HuH-7.5 (cell line): ENCODE results near the gene CHMP2A.
"Not testable (repeated sequence)": the region's sequence is repeated elsewhere in the genome, so short reads cannot be mapped to it uniquely, and the experiment has no call there.

Experiments used
- DNase-seq: peaks from one replicate; pipeline ENCODE4 v3.0.0; 2011; ENCODE audit warnings: low spot score

Gene CHMP2A

DNA sequence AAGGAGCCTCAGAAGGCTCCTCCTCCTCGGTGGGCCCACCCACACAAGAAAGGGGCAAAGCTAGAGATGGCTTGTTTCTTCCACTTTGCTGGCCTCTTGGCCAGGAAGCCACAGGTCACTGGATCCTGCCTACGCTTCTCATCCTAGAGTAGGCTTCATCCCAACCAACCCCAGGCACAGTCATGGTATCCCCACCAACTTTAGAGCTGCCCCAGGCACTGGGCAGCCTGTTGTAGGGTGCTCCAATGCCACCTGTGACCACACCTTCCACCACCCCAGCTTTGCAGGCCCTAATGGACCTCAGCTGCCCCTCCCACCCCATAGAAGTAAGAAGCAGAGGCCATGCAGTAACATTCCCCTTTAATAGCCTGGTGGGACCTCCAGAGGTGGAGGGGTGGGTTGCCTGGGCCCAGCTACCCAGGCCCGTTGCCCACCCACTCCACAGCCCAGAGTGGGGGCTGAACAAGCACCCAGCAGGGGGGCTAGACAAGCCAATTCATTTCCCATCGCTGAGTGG lies 522 bp upstream of the CHMP2A start:
- no peak for DNase-seq

DNA sequence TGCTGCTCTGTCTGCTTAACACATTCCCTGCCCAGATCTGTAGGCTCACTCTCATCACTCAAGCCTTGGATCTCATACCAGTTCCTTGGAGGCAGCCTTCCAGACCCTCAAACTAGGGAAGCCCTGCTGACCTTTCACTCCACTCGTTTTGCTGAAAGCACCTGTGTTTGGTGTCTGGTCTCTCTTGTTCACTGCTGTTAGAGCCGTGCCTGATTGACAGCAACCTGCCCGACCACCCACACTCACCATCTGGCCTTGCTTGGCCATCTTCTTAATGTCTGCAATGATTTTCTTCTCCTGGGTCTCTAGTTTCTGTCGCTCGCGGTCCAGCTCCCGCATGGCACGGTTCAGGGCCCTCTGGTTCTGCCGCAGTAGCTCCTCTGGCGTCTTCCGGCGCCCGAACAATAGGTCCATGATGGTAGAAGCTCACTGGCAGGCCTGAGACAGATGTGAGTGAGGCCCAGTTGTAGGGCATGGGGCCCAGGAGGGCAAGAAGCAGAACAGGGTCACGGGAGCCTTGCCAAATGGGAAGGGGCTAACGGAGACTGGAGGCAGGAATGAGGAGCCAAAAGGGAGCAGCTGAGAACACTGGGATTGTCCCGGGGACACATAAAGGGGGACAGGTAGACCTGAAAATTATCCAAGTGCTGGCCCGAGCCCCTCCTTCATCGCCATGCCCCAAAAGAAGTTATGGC lies 959 bp downstream of the CHMP2A start:
- no peak for DNase-seq

- peak; percentile 18 for DNase-seq
Observed at GRCh38 chr19:58552655-58553054, 2.2 kb downstream of the CHMP2A start.

- DNase-seq: peak; percentile 27
Observed at GRCh38 chr19:58551577-58552471, 3.1 kb downstream of the CHMP2A start.

GRCh38 chr19:58551123-58551497 lies 3.8 kb downstream of the CHMP2A start:
- no peak for DNase-seq

DNA sequence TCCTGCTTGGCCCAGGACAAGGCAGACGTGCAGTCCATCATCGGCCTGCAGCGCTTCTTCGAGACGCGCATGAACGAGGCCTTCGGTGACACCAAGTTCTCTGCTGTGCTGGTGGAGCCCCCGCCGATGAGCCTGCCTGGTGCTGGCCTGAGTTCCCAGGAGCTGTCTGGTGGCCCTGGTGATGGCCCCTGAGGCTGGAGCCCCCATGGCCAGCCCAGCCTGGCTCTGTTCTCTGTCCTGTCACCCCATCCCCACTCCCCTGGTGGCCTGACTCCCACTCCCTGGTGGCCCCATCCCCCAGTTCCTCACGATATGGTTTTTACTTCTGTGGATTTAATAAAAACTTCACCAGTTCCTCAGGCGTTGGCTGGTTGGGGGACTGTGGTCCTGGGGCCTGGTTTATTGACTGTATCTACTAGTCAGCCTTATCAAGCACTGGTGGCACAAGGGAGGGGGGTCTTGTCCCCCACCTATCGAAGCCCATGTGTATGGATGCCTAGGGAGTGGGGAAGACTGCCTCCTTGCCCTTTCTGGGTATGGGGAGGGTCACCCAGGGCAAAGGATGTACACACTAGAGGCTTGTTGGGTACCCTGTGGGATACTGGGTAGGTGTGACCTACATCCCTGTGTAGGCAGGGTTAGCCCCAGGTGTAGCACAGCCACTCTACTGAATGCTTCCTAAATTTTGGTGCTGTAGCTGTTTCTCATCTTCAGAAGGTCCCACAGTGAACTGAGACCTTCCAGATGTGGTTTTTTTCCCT lies 4.4 kb downstream of the CHMP2A start:
- no peak for DNase-seq

- DNase-seq: no peak
Observed at GRCh38 chr19:58549664-58550361, 5.1 kb downstream of the CHMP2A start.

DNA sequence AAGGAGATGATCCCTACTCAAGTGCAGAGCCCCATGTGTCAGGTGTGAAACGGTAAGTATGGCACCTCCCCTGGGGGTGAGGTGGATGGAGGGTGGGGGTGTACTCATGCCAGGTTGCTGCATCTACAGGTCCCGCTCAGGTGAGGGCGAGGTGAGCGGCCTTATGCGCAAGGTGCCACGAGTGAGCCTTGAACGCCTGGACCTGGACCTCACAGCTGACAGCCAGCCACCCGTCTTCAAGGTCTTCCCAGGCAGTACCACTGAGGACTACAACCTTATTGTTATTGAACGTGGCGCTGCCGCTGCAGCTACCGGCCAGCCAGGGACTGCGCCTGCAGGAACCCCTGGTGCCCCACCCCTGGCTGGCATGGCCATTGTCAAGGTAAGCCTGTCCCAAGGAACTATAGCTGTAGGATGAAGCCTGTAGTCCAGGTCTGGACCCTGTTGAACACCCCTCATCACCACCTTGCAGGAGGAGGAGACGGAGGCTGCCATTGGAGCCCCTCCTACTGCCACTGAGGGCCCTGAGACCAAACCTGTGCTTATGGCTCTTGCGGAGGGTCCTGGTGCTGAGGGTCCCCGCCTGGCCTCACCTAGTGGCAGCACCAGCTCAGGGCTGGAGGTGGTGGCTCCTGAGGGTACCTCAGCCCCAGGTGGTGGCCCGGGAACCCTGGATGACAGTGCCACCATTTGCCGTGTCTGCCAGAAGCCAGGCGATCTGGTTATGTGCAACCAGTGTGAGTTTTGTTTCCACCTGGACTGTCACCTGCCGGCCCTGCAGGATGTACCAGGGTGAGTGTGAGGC lies 5.8 kb downstream of the CHMP2A start:
- no peak for DNase-seq

DNA sequence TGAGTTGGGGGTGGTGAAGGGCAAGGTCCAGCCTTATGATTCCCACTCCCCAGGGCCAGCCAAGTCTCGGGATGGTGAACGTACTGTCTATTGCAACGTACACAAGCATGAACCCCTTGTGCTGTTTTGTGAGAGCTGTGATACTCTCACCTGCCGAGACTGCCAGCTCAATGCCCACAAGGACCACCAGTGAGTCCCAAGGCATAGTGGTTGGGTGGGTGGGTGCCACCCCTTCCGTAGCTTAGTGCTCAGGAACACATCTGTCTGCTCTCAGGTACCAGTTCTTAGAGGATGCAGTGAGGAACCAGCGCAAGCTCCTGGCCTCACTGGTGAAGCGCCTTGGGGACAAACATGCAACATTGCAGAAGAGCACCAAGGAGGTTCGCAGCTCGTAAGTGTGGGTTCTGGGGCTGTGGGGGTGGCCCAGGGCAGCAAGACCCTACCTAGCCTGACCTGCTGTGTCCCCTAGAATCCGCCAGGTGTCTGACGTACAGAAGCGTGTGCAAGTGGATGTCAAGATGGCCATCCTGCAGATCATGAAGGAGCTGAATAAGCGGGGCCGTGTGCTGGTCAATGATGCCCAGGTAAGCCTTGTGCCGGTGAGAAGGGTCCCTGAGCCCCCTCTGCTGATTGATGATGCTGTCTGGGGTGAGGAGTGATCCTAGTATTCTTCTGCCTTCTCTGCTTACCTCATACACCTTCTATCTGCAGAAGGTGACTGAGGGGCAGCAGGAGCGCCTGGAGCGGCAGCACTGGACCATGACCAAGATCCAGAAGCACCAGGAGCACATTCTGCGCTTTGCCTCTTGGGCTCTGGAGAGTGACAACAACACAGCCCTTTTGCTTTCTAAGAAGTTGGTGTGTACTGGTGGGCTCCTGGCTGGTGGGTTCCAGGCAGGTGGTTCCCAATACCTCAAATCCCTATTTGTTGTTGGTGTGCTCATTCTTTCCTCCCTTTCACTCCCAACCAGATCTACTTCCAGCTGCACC lies 7.3 kb downstream of the CHMP2A start:
- DNase-seq: no peak

DNA sequence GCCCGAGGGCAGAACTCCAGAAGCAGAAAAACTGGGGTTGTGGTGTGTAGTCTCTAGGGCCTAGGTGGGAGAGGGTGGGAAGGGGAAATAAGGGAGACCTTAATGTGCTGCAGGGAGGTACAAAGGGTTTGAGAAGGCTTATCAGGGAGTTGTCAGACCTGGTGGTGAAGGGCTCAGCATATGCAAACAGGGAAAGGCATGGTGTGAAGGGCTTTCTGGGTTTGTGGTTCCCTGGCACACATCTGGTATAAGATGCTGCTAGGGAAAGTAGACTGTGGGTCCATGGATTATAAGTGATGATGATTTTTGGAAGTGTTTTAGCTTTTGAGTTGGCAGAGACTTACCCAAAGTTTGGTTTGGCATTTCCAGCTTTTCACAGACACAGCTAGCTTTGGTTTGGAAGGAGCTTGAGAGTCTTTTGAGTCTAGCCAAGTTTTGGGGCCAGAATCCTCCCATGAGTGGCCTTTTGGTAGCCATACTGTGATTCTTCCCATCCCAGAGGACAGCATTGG lies 8.8 kb downstream of the CHMP2A start:
- peak; percentile 8 for DNase-seq

DNA sequence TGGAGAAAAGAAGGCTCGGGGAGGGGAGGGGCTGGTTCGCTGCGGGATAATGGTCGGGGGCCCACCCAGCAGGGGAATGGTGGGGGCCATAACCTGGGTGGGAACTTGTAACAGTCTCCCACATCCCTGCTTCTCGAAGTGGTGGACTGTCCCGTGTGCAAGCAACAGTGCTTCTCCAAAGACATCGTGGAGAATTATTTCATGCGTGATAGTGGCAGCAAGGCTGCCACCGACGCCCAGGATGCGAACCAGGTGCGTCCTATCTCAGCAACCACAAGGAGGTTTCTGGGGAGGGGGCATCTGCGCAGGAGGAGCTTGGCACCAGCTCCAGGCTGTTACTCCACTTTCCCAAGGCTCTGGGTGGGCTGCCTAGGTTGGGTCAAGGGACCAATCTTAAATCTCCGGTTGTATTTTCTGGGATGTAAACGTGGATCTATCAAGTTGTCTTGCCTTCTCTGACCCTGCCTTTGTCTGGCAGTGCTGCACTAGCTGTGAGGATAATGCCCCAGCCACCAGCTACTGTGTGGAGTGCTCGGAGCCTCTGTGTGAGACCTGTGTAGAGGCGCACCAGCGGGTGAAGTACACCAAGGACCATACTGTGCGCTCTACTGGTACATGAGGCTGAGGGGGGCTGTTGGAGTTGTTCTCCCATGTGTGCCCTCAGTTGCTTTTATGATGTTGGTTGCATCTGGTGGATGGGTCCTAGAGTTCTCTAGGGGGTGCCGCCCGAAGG lies 9.5 kb downstream of the CHMP2A start:
- DNase-seq: peak; percentile 11

GRCh38 chr19:58544591-58545285 lies 10.2 kb downstream of the CHMP2A start:
- peak; percentile 78 for DNase-seq

- DNase-seq: peak; percentile 99
Observed at GRCh38 chr19:58543826-58544590, 10.9 kb downstream of the CHMP2A start, which contains the start of gene TRIM28. TSS of gene TRIM28 (plus strand) at chr19:58544064. CDS start at chr19:58544758, 694 bp downstream.

DNA sequence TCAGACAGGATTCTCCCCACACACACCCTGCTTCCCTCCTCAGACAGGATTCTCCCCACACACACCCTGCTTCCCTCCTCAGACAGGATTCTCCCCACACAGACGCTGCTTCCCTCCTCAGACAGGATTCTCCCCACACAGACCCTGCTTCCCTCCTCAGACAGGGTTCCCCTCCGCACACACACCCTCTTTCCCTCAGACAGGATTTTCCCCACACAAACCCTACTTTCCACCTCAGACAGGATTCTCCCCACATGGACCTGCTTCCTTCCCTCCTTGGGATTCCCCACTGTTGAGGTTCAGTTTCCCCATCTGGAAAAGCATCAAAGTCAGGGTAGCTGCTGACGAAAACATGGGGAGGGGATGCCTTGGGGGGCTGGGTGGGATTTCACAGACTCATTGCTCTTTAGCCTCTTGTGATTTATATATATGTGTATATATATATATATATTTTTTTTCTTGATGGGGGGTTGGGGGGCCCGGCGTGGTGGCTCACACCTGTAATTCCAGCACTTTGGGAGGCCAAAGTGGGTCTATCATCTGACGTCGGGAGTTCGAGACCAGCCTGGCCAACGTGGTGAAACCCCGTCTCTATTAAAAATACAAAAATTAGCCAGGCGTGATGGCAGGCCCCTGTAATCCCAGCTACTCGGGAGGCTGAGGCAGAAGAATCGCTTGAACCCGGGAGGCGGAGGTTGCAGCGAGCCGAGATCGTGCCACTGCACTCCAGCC lies 12.1 kb downstream of the CHMP2A start:
- DNase-seq: not testable (repeated sequence)

- not testable (repeated sequence) for DNase-seq
Observed at GRCh38 chr19:58539169-58539559, 15.7 kb downstream of the CHMP2A start.
